ENCODE results near the gene CLASP1. TPM values are rescaled to one million over a fixed set of nuclear protein-coding genes. Genes with fewer than 3 reads are reported as not detected.

The CLASP1 gene
- total and polyA plus RNA-seq, 11 donors, result 16.0 to 84.5 (median 60.2) TPM

GRCh38 chr2:121289271-121289670, 360.0 kb downstream of the CLASP1 start:
- Histone ChIP-seq H3K4me1 (peaks cover 0 to 18% (median 6%) of the 10 kb centered on the region in 12 donors), H3K36me3 (no peaks in the 10 kb centered on the region), H3K4me3 (no peak overlapping the region), H3K27ac (no peak overlapping the region), H3K9me3 (no peaks in the 10 kb centered on the region), H3K27me3 (peaks cover 0 to 20% (median 11%) of the 10 kb centered on the region in 9 donors)
- DNase-seq (no peak), ATAC-seq (no peak)
- WGBS, 4 donors, result 75 to 92% (median 85%) methylated on average over 5 of the region's 5 CpGs
- TF ChIP-seq POLR2A (IDR thresholded peaks at IDR 0.05) (no peak), CTCF (IDR thresholded peaks at IDR 0.05) (no peak)
- intact Hi-C loops (cut with DNase I), result no loop called here

GRCh38 chr2:121288454-121289231, 360.6 kb downstream of the CLASP1 start:
- Histone ChIP-seq H3K4me3 (no peak overlapping the region), H3K36me3 (no peaks in the 10 kb centered on the region), H3K27me3 (peaks cover 0 to 27% (median 15%) of the 10 kb centered on the region in 9 donors), H3K9me3 (no peaks in the 10 kb centered on the region), H3K4me1 (peaks cover 0 to 25% (median 6%) of the 10 kb centered on the region in 12 donors), H3K27ac (no peak overlapping the region)
- DNase-seq (no peak), ATAC-seq (no peak)
- 78 to 85% (median 81%) methylated on average over 12 of the region's 12 CpGs for WGBS, 4 donors
- intact Hi-C loops (cut with DNase I), result no loop called here
- no peak for TF ChIP-seq POLR2A (IDR thresholded peaks at IDR 0.05)
- no peak for TF ChIP-seq CTCF (IDR thresholded peaks at IDR 0.05)

GRCh38 chr2:121287956-121288355, 361.3 kb downstream of the CLASP1 start:
- Histone ChIP-seq H3K36me3 (no peaks in the 10 kb centered on the region), H3K9me3 (no peaks in the 10 kb centered on the region), H3K4me3 (no peak overlapping the region), H3K4me1 (peaks cover 0 to 28% (median 6%) of the 10 kb centered on the region in 12 donors), H3K27me3 (peaks cover 0 to 33% (median 15%) of the 10 kb centered on the region in 9 donors), H3K27ac (peak overlapping the region in 1 of 12 donors; percentile 25)
- TF ChIP-seq CTCF (IDR thresholded peaks at IDR 0.05) (no peak), POLR2A (IDR thresholded peaks at IDR 0.05) (no peak)
- 95 to 98% (median 96%) methylated on average over 4 of the region's 4 CpGs for WGBS, 4 donors
- DNase-seq, result no peak
- no peak for ATAC-seq
- intact Hi-C loops (cut with DNase I), result no loop called here

Other genes starting within 250 kb of the CLASP1 start
- not detected for gene RNU4ATAC, start 118.6 kb downstream of the CLASP1 start, total RNA-seq
- gene RNU4ATAC, start 118.6 kb downstream of the CLASP1 start, polyA plus RNA-seq, result not detected
- gene NIFK, start 87.4 kb upstream of the CLASP1 start, total RNA-seq, result 10 to 100 TPM; 19.1 to 41.3 (median 28.8) TPM
- gene NIFK, start 87.4 kb upstream of the CLASP1 start, polyA plus RNA-seq, result 10 to 100 TPM; 24.6 to 38.5 TPM
- gene TSN, start 106.2 kb upstream of the CLASP1 start, total RNA-seq, result 10 to 100 TPM; 36.8 to 58.8 (median 45.1) TPM
- 10 to 100 TPM; 17.2 to 43.3 TPM for gene TSN, start 106.2 kb upstream of the CLASP1 start, polyA plus RNA-seq

Data from heart left ventricle (tissue), 16 donors.